GM12864 (cell line): ENCODE results near the gene XRCC5.

Experiments used
- DNase-seq: peaks from one replicate; pipeline ENCODE4 v3.0.0-alpha.2; 2011; ENCODE audit warnings: low read depth
- H3K4me3 ChIP-seq: 2 replicates; pipeline ENCODE4 v1.5.1; 2011; ENCODE audit warnings: mild to moderate bottlenecking, low read depth, low read length, control low read depth
- TF ChIP-seq, protein P1 (sequence below): IDR thresholded peaks from 2 replicates; pipeline ENCODE4 v1.5.1; 2011; ENCODE audit warnings: low read depth, mild to moderate bottlenecking, moderate library complexity, low read length, control low read depth, inconsistent platforms; ENCODE audit errors: missing control alignments

The XRCC5 gene

DNA sequence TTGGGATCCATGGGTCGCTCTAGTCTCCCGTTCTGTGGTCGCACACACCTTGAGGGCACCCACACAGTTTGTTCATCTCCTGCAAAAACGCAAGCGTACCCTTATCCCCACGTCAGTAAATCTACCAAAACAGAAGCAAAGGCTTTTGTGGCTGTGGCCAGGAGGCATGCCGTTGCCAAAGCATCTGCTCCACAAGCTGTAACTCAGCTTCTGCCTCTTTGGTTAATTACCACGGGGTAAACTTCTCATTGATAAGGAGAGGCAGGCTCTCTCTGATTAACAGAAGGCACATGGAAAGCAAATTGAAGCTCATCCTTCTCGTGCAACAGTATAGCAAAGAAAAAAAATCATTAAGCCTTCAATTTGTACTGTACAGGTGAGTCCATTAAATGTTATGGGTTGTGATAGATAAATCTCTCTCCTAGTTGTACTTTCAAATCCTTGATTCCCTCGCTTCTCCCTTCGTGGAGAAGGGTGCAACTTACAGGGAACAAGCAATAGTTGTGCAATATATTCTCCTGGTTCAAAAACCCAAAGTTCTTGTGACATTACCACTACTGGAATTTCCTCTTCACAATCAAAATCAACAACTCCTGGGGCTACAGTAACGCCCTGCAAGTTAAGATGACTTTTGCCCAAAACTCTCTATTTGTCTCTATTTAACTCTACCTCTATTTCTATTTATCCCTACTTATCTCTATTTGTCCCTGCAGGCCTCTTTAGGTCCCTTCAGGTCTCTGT is 37.9 kb upstream of the XRCC5 start:
- no peak for DNase-seq
- TF ChIP-seq, protein P1, sequence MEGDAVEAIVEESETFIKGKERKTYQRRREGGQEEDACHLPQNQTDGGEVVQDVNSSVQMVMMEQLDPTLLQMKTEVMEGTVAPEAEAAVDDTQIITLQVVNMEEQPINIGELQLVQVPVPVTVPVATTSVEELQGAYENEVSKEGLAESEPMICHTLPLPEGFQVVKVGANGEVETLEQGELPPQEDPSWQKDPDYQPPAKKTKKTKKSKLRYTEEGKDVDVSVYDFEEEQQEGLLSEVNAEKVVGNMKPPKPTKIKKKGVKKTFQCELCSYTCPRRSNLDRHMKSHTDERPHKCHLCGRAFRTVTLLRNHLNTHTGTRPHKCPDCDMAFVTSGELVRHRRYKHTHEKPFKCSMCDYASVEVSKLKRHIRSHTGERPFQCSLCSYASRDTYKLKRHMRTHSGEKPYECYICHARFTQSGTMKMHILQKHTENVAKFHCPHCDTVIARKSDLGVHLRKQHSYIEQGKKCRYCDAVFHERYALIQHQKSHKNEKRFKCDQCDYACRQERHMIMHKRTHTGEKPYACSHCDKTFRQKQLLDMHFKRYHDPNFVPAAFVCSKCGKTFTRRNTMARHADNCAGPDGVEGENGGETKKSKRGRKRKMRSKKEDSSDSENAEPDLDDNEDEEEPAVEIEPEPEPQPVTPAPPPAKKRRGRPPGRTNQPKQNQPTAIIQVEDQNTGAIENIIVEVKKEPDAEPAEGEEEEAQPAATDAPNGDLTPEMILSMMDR, result no peak
- H3K4me3 ChIP-seq, result no peak overlapping the region

DNA sequence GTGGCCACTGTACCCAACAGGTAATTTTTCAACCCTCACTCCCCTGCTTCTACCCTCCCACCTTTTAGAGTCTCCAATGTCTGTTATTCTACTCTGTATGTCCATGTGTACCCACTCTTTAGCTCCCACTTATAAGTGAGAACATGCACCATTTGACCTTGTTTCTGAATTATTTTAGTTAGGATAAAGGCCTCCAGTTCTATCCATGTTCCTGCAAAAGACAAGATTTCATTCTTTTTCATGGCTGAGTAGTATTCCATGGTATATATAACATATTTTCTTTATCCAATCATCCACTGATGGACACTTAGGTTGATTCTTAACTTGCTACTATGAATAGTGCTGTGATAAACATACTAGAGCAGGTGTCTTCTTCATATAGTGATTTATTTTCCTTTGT is 36.7 kb upstream of the XRCC5 start:
- DNase-seq, result no peak
- no peak overlapping the region for H3K4me3 ChIP-seq
- TF ChIP-seq, protein P1, result no peak

DNA sequence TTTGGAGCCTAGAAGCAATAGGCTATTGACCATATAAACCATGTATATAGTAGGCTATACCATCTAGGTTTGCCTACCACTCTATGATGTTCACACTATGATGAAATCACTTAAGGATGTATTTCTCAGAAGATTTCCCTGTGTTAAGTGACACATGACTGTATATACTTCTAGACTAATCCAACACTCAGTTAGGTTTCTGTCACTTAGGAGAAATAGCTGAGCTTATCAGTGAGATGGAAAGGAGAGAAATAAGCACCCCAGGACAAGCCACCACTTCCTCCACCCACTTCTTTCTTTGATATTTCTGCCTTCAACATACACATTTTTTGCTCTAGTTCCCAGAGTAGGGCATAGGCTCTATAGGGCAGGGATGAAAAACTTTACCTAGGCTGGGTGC is 35.4 kb upstream of the XRCC5 start:
- TF ChIP-seq, protein P1, result no peak
- H3K4me3 ChIP-seq, result no peak overlapping the region
- no peak for DNase-seq

DNA sequence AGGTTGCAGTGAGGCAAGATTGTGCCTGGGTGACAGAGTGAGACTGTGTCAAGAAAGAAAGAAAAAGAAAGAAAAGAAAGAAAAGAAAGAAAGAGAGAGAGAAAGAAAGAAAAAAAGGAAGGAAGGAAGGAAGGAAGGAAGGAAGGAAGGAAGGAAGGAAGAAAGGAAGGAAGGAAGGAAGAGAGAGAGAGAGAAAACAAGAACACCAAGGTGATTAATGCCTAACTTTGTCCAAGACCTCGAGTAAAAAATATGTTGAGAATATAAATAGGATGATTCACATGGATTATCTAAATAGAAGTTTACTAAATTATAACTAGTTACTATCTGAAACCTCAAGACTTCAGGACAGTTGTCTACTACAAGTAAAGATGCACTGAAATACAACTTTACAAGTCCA is 34.8 kb upstream of the XRCC5 start:
- no peak for DNase-seq
- no peak overlapping the region for H3K4me3 ChIP-seq
- TF ChIP-seq, protein P1, result no peak

DNA sequence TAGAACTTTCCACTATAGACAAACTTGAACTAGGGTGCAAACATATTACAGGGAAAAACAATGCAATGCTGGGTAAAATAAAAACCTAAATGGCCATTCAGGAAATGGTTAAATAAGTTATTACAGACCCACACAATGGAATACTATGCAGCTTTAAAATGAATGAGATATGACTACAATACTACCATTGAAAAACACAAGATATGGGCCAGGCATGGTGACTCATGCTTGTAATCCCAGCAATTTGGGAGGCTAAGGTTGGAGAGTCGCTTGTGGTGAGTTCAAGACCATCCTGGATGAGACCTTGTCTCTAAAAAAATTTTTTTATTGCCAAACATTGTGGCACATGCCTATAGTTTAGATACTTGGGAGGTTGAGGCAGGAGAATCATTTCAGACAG is 34.4 kb upstream of the XRCC5 start:
- DNase-seq, result no peak
- no peak overlapping the region for H3K4me3 ChIP-seq
- TF ChIP-seq, protein P1, result no peak

DNA sequence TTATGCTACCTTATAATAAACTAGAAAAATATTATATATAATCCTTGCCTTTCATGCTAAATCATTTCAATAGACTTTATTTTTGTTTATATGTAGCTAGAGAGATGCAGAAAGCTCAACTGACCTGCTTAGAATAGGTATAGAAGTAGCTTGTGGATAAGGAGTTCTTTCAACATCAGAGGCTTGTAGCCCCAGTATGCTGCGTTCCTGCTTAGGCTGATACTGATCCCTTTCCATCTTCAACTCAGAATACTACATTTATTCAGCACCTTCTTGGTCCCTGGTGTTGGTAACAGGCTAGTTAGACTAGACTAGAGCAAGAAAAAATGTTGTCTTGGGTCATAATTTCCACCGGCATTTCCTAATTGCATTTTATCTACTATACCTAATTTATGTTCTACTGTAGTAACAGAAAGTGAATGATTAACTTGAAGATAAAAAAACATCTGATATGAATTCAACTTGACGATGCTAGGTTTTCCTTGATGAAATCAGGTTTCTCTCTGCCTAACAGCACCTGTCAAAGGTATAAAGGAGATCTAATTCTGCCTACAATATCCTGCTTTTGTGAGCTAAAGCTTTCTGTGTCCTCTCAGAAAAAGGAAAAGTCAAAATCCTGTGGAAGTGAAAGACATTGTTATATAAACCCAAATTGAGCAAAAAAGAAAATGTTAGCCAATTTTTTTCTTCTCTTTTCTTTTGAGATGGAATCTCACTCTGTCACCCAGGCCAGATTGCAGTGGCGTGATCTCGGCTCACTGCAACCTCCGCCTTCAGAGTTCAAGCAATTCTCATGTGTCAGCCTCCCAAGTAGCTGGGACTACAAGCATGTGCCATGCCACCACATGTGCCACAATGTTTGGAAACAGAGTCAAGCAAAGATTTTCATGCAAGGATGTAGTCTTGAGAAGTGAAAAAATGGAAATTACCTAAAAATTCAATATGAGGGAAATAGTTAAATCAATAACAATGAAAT is 33.4 kb upstream of the XRCC5 start:
- no peak overlapping the region for H3K4me3 ChIP-seq
- DNase-seq, result no peak
- TF ChIP-seq, protein P1, result no peak
